Measurements from ENCODE around the gene ANKS1B. TPM values are rescaled to one million over a fixed set of nuclear protein-coding genes. Genes with fewer than 3 reads are reported as not detected.

The ANKS1B gene
- total RNA-seq, 4 donors from 2014 or later = 14.0 to 38.4 (median 28.6) TPM

GRCh38 chr12:99960311-99960710, 24.4 kb downstream of the ANKS1B start:
- Histone ChIP-seq H3K4me1 (peaks cover 0 to 3% (median 0%) of the 10 kb centered on the region in 4 donors), H3K27me3 (no peaks in the 10 kb centered on the region), H3K27ac (no peak overlapping the region), H3K4me3 (no peak overlapping the region), H3K36me3 (no peaks in the 10 kb centered on the region), H3K9me3 (no peaks in the 10 kb centered on the region)
- 59 to 63% methylated on average over 3 of the region's 3 CpGs for WGBS, 2 donors
- TF ChIP-seq POLR2A (IDR thresholded peaks at IDR 0.05) (no peak), EP300 (IDR thresholded peaks at IDR 0.05) (no peak), CTCF (IDR thresholded peaks at IDR 0.05) (no peak)
- DNase-seq (ENCODE audit: low spot score in 2 of 2) = no peak

- TF ChIP-seq EP300 (IDR thresholded peaks at IDR 0.05) (no peak), CTCF (IDR thresholded peaks at IDR 0.05) (no peak), POLR2A (IDR thresholded peaks at IDR 0.05) (no peak)
- WGBS, 2 donors = 40 to 45% methylated on average over 4 of the region's 4 CpGs
- Histone ChIP-seq H3K27me3 (no peaks in the 10 kb centered on the region), H3K4me3 (no peak overlapping the region), H3K27ac (no peak overlapping the region), H3K9me3 (no peaks in the 10 kb centered on the region), H3K36me3 (no peaks in the 10 kb centered on the region), H3K4me1 (peaks cover 0 to 3% (median 0%) of the 10 kb centered on the region in 4 donors)
- DNase-seq (ENCODE audit: low spot score in 2 of 2) = no peak
These were observed 25.1 kb downstream of the ANKS1B start for GRCh38 chr12:99959549-99960170.

- TF ChIP-seq CTCF (IDR thresholded peaks at IDR 0.05) (no peak), EP300 (IDR thresholded peaks at IDR 0.05) (no peak), POLR2A (IDR thresholded peaks at IDR 0.05) (no peak)
- no peaks in the 10 kb centered on the region for H3K9me3 ChIP-seq
- H3K36me3 ChIP-seq = no peaks in the 10 kb centered on the region
- H3K4me3 ChIP-seq = no peak overlapping the region
- peaks cover 0 to 3% (median 0%) of the 10 kb centered on the region in 4 donors for H3K4me1 ChIP-seq
- no peaks in the 10 kb centered on the region for H3K27me3 ChIP-seq
- WGBS, 2 donors = 47 to 77% methylated on average over 4 of the region's 4 CpGs
- no peak overlapping the region for H3K27ac ChIP-seq
- no peak for DNase-seq (ENCODE audit: low spot score in 2 of 2)
These were observed 26.8 kb downstream of the ANKS1B start for GRCh38 chr12:99957866-99958466.

- no peak for TF ChIP-seq CTCF (IDR thresholded peaks at IDR 0.05)
- no peak for TF ChIP-seq POLR2A (IDR thresholded peaks at IDR 0.05)
- no peak for TF ChIP-seq EP300 (IDR thresholded peaks at IDR 0.05)
- peaks cover 0 to 15% (median 0%) of the 10 kb centered on the region in 4 donors for H3K9me3 ChIP-seq
- no peaks in the 10 kb centered on the region for H3K36me3 ChIP-seq
- no peaks in the 10 kb centered on the region for H3K27me3 ChIP-seq
- no peak for DNase-seq (ENCODE audit: low spot score in 2 of 2)
- H3K4me1 ChIP-seq = no peaks in the 10 kb centered on the region
- H3K4me3 ChIP-seq = no peak overlapping the region
- WGBS, 2 donors = 74 to 78% methylated on average over 2 of the region's 2 CpGs
- H3K27ac ChIP-seq = no peak overlapping the region
These were observed 30.0 kb downstream of the ANKS1B start for GRCh38 chr12:99954724-99955123.

GRCh38 chr12:99948370-99948769, 36.4 kb downstream of the ANKS1B start:
- TF ChIP-seq POLR2A (IDR thresholded peaks at IDR 0.05) (no peak), EP300 (IDR thresholded peaks at IDR 0.05) (no peak), CTCF (IDR thresholded peaks at IDR 0.05) (no peak)
- Histone ChIP-seq H3K36me3 (no peaks in the 10 kb centered on the region), H3K27ac (no peak overlapping the region), H3K27me3 (no peaks in the 10 kb centered on the region), H3K4me1 (no peaks in the 10 kb centered on the region), H3K4me3 (no peak overlapping the region), H3K9me3 (peaks cover 0 to 15% (median 0%) of the 10 kb centered on the region in 4 donors)
- 87 to 89% methylated on average over 3 of the region's 3 CpGs for WGBS, 2 donors
- no peak for DNase-seq (ENCODE audit: low spot score in 2 of 2)
